HG02798 (cell line): ENCODE measurements around the gene PDIA3.
"Not testable (repeated sequence)": the region's sequence is repeated elsewhere in the genome, so short reads cannot be mapped to it uniquely, and the experiment has no call there.

Experiments used
- ATAC-seq: cut with Tn5 transposase; IDR thresholded peaks from one replicate; pipeline ENCODE4 v1.9.1; 2021; ENCODE audit warnings: mild to moderate bottlenecking; ENCODE audit not compliant: unreplicated experiment, poor library complexity

The PDIA3 gene

DNA sequence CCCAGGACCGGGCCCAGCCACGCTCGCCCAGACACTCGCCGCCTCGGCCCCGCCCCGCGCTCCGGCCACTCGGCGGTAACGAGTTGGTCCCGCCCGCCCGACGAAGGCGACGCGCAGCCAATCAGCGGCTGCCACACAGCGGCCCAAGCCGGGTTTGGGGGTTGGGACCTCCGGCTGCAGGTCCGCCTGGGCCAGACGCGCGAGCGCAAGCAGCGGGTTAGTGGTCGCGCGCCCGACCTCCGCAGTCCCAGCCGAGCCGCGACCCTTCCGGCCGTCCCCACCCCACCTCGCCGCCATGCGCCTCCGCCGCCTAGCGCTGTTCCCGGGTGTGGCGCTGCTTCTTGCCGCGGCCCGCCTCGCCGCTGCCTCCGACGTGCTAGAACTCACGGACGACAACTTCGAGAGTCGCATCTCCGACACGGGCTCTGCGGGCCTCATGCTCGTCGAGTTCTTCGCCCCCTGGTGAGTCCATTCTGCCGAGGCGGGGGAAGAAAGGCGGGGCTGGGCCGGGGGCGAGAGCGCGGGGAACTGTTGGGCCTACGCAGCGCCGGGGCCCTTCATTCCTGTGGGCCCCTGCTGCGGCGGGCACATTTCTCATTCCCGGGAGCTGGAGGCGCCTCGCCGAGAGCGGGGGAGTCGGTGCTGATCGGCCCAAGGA lies at the start of gene PDIA3:
PDIA3 (plus strand) TSS at position 194 of the 658 bp plus-strand sequence; CDS start at position 296, 102 bp downstream.
- peak; percentile 88 for ATAC-seq

DNA sequence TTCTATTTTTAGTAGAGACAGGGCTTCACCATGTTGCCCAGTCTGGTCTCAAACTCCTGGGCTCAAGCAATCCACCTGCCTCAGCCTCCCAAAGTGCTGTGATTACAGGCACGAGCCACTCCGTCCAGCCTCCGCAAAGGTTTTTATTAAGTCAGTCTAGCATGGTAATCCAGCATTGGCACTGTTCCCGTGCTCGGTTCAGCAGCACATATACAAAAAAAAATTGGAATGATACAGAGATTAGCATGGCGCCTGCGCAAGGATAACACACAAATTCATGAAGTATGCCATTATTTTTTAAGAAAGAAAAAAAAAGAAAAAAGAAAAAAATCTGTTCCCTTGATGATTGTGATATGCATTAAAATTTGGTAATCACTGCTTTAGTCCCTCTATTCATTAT lies 44.1 kb upstream of the PDIA3 start:
- ATAC-seq: no peak

DNA sequence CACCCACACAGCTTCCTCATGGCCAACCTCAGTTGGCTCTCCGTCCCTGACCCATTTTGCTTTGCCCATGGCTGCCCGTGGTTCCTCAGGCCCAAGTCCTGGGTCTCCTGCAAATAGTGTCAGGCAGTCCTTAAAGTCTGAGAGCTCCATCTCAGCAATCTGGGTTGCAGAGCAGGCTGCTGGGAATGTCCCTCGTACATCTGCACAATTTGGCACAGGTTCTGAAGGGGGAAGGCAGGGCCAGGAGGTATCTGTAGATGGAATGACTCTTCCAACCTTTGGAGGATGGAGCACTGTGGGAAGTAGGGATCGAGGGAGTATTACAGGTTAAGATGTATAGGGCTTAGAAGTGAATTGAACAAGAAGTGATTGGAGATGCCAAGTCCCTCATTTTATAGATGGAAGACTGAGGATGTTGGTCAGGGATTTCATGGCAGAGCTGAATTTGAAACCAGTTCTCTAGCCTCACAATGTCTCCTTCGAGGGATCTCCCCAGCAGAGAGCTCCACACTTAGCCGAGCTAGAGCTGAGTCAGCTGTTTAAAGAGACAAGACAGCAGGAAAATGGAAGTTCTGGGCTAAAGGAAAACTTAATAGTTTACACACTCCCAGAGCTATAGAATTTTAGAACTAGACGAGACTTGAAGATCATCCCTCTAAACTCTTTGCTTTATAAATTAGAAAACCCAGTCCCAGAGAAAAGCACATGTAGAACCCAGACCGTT lies 43.4 kb upstream of the PDIA3 start:
- no peak for ATAC-seq

DNA sequence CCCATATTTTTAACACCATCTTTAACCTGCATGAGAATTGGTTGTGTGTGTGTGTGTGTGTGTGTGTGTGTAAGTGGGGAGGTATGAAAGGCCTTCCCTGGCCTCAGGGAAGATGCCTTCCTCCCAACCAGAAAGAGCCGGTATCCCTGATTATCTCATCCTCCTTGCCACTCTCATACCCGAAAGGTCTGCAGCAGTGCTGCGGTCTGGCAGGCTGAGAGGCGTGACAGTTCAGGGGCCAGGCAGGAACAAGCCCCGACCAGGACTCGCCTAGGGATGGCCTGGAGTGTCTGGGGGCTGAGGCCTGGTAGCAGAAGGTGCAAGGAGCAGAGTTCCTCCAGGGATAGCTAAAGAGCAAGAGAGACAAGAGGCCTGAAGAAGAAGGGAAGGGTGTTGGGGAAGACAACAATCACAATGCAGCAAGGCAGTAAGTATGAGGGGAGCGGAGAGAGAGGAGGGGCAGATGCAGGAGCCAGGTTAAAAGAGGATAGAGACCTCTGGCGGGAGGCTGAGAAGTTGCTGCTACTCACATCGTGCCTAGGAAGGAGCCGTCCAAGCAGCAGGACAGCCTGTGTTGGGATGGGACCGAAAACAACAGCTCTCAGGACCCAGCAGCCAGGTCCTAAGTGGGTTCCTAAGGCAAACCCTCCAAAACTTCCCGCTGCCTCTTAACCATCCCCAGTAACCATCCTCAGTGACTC lies 35.7 kb upstream of the PDIA3 start:
- ATAC-seq: not testable (repeated sequence)

DNA sequence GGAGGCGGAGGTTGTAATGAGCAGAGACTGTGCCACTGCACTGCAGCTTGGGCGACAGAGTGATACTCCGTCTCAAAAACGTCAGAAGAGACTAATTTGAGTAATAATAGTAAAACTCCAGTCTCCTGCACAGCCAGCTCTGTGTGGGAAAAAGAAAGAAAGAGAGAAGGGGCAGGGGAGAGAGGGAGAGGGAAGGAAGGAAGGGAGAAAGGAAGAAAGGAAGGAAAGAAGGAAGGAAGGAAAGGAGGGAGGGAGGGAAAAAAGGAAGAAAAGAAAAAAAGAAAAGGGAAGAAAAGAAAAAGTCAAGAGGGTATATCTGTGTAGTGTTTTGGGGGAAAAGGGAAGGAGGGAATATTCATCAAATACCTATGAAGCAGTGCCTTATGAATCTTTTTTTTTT lies 23.1 kb upstream of the PDIA3 start:
- ATAC-seq: no peak

DNA sequence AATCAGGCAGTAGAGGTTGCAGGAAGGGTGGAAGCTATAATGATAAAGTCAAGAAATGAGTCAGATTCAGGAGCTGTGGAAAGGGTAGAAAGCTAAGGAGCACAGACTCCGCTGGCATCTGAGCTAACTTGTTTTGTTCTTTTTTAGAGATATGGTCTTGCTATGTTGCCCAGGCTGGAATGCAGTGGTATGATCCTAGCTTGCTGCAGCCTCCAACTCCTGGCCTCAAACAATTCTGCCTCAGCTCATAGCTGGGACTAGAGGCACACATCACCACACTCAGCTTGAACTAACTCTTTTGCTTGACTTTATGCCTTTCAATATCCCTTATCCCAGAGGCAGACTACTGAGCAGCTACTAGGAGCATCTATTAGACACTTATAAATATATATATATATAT lies 19.9 kb upstream of the PDIA3 start:
- not testable (repeated sequence) for ATAC-seq

DNA sequence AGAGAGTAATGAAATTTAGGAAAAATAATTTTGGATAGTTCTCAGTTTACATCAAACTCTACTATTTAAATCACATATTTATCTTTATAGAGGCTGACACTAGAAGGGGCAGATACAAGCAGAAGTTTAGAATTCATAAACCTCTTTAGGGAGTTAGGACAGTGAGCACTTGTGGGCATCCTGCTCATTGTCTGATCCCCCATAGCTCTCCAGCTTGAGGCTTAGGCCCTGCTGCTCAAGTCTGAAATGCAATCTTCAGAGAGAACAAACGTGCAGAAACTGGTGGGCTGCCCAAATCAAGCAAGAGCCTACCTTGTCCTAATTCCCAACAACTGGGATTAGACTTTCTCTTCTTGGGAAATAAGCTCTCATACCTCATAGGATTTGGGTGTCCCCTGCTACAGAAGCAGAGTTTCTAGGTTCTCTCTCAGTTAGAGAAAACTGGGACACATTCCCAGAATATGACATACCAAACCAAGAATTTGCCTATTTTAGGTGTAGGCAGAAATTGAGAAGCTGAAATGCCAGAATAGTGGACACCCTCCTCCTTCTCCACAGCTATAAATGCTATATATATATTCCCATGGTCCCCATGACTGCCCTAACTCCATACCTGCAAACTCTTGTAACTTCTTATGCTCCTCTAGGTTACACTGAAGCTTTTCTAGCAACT lies 18.0 kb upstream of the PDIA3 start:
- ATAC-seq: not testable (repeated sequence)

DNA sequence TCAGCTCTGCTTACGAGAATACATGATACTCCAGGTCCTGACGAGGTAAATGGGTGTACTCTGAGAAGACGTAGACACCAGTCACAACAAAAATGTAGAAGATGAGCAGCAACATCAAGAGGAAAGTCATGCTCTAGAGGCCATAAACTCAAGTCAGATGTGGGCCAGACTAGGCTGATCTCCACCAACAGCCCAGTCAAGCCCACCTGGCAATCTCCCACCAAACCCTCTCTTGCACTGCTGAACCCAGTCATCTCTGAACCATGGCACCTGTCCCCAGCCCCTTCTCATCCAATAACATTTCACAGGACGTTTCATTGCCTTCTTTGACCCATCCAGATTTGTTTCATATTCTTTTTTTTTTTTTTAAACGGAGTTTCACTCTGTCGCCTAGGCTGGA lies 10.8 kb upstream of the PDIA3 start:
- peak; percentile 47 for ATAC-seq

DNA sequence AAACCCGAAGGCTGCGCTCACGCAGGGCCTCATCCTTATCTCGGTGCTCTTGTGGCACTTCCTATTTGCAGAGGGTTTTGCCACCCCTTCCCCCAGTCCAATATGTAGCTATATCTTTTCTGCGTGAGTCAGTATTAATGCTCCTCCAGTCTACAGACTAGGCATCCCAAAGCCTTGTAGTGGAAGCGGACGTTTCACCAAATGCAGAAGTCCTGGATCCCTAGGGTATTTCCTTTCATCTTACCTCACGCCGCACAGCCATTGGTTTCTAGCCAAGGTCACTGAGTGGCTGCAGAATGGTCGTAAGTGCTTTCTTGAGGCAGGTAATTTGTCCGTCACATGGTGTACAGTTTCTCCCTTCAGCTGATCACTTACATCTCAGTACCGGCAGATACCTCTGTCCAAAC lies 668 bp downstream of the PDIA3 start:
- ATAC-seq: peak; percentile 18

DNA sequence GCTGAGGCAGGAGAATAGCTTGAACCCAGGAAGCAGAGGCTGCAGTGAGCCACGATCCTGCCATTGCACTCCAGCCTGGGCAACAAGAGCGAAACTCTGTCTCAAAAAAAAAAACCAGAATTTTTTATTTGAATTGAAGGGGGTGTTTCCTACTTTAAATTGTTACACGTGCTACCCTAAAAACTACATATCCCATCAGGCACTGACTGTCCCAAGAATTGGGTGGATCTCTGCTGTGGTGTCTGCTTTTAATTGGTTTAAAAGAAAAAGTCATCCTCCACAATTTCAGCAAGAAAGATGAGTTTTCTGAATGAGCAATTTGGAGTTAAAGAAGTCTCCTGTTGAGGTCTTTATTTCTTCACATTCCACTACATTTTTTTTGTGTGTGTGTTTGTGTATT lies 2.1 kb downstream of the PDIA3 start:
- no peak for ATAC-seq

DNA sequence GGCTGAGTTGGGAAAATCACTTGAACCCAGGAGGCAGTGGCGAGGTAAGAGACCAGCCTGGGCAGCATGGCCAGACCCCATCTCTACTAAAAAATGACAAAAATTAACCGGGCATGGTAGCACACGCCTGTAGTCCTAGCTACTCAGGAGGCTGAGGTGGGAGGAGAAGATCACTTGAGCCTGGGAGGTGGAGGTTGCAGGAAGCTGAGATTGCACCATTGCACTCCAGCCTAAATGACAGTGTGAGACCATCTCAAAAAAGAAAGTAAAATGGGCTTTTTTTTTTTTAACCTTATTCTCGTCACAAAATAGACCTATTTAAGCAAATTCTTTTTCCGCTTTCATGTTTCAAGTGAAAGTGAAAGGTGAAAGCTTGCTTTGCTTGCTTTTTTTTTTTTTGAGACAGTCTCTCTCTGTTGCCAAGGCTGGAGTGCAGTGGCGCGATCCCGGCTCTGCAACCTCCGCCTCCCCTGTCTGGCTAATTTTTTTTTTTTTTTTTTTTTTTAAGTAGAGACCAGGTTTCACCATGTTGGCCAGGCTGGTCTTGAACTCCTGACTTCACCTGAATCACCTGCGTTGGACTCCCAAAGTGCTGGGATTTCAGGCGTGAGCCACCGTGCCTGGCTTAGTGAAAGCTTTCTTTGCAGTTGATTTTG lies 3.6 kb downstream of the PDIA3 start:
- ATAC-seq: peak; percentile 40

DNA sequence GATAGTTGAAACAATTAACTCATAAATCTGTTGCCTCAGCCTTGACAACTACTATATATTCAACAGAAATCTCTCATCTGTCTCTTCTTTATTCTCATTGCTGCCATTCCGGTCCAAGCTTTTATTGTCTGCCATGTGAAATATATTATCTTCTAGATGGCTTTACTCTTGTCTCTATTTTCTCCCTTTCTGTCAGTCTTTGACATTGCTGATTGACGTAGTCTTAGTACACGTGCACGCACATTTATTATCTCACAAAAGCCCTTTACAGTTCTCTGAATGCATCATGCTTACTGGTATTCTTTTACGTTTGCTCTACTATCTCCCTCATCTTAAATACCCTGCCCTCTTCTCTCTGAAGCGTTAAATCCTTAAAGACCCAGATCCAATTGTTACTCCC lies 5.6 kb downstream of the PDIA3 start:
- no peak for ATAC-seq

DNA sequence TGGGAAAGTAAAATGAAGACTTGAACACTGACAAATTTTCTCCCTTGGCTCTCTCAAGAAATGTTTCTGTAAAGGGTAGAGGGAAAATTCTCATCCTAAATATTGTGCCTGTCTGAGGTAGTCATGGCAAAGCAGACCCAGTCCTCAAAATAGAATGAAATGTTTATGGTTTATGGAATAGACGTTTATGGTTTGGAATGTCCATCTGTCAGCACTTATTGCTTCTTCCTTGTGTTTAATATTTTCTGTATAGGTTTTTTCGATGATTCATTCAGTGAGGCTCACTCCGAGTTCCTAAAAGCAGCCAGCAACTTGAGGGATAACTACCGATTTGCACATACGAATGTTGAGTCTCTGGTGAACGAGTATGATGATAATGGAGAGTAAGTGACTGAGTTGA lies 16.6 kb downstream of the PDIA3 start:
- no peak for ATAC-seq

DNA sequence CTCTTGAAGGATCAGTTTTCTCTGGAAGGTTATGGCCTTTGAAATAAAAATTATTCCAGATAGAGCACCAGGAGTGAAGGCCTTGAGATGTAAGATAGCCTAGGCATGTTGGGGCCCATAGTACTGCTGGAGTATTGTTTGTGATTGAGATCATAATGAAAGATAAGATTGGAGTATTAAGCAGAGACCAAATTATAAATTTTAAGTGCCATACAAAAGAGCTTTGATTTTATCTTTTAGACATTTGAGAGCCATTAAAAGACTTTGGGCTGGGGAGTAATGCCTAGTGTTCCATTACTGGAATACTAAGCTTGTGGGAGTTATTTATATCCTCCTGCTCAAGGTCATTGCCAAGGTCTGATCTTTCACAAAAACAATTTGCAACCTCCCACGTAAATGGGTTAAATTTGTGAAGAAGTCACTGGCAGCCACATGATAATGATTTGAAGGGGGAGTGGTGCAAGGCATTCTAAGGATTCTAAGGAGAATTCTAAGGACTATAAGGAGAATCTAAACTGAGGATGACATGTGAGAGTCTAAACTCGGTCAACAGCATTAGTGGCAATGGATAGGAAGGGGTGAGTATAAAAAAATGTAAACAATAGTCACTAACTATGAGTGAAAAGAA lies 17.7 kb downstream of the PDIA3 start:
- ATAC-seq: no peak

DNA sequence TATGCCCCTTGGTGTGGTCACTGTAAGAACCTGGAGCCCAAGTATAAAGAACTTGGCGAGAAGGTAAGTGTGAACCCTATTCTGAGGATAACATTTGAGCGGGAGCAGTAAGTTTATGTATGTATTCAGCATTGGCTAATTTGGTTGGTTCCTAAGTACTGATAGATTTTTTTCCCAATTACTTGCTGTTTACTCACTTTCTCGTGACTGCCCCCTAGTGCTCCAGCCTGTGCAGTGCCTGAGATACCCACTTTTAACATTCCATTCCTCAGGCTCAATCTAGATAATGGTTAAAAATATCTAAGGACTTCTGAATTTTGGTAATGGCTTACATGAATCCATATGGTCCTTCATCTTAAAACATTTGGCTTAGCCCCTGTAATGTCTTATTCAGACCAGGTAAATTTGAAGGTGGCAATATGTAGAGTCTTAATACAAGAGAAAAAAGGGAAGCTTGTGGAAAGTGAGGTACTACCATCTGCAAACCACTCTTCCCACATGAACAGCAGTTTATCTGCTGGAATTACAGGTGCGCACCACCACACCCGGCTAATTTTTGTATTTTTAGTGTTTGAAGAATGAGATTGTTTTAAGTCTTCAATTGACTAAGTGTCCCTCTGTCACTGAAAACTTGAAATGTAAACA lies 23.5 kb downstream of the PDIA3 start:
- no peak for ATAC-seq

DNA sequence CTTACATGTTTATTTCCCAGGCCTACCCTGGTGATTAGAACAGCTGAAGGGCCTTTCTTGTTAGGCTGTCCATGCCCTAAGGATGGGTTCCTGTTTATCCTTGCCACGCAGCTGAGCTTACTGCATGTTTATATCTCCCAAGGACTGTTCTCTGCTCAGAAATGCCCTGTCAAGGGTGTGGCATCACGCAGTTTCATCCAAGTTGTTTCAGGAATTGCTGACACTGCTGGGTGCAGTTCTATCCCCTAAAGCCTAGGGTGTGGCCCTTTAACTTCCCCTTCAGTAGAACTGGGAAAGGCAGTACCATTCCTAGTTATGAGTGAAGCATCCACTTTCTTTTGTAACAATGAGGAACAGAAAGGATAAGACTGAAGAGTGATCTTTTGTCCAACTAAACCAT lies 25.6 kb downstream of the PDIA3 start:
- no peak for ATAC-seq

DNA sequence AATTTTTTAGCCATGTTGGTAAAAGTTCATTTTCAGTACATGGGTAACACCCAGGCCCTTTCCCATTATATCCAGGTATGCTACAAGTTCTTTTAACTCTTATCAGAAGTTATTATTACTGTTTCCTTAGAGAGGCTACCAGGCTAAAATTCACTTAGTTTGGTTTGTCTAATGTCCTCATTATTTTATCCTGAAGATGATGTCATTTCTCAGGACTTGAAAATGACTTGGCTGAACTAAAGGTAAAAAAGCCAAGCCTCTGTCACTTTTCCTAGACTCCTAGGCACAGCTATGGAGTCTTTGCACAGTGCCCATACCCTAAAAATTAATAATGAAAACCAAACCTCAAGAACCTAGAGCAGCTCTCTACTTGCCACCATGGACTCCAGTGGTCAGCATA lies 26.4 kb downstream of the PDIA3 start:
- no peak for ATAC-seq

DNA sequence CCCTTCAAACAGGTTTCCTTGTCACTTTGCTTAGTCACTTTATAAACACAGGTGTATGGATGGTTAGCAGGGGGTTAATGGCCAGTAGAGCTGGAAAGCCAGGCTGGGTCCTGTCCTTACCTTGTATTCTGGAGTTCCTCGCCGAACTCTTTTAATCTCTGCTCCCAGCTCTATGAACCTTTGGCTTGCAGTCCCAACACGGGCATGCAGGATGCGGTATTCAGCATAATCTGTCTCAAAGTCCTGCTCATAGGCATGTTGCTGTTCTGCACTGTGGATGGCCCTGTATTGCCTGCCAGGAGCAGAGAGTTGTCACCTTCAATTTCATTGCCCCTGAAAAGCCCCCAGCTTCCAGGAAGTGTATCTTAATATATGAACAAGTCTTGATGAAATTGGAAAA lies 27.8 kb downstream of the PDIA3 start:
- no peak for ATAC-seq

DNA sequence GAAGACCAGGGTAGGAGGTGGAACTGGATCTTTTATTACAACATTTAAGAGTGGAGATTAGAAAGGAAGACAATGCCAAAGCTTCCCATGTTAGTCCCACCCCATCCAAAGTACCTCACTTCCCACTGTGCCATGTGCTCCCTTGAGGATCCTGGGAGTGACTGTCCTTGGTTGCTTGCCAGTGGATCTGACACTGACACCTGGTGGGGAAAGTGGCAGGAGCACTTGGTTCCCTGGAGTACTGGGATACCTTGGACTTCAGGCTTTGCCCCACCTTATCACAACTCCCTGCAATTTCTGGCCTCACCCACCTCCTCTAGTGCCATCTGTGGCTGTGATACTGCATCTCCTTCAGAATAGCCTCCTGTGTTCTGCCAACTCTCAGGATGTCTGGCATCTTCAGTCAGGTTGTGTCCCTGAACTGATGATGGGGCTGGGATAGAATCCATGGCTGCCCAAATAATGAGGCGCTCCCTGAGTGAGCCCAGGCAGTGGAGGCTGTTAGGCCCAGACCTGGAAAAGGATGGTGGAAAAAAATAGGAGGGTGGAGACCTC lies 29.2 kb downstream of the PDIA3 start:
- no peak for ATAC-seq
